Uterus (tissue), 2 donors: ENCODE data around the gene SYCP2.

Experiments
- POLR2A ChIP-seq, 2 donors: fragments of 450-650 bp; IDR thresholded peaks; one replicate each; pipeline ENCODE4 v1.6.1; 2016; ENCODE audit warnings: antibody characterized with exemption in 2 of 2, mild to moderate bottlenecking in 1 of 2, moderate library complexity in 1 of 2
- TF ChIP-seq, protein P1 (sequence below), 4 experiments: fragments of 200-600 bp in 2 of 4; fragments of 450-650 bp in 2 of 4; sonication (generic) in 2 of 4; IDR thresholded peaks; one replicate each; pipeline ENCODE4 v1.5.1; 2016 to 2019; ENCODE audit warnings: antibody characterized with exemption in 4 of 4, mild to moderate bottlenecking in 2 of 4, moderate library complexity in 1 of 4

DNA sequence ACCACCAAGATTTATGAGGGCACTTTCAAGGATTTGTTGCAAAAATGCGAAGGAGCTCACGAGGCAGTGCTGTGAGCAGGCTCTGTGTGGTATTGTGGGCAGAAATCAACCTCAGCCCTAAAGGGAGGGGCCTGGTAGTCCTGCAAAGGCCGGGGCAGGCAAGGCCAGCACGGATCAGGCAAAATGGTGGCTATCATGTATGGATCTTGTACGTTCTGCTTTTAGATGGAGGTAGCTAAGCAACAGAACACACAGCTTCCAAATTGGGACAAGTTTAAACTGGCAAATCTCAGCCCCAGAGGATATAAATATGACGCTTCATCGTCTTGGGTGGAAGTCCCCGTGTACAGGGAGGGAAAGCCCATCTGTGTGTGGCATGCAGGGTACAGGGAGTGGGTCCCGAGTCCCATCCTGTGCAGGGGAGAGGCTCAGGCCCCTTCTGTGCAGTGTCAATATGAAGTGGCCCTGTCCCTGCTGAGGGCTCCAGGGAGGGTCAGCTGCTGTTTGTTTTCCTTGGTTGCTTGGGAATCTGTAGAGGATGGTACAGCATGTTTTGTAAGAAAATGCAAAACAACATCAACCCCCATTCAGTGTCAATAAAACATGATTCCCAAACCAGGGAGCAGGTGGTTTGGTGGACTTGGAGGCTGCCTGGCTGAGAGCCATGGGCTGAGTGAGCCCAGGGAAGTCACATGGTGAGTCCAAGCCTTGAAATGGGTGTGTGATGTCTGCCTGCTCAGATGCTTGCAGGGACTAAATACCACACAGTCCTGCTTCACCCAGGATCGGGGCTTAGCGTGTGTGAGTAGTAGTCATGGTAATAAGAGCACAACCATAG, 113.0 kb downstream of the SYCP2 start:
- TF ChIP-seq, protein P1, sequence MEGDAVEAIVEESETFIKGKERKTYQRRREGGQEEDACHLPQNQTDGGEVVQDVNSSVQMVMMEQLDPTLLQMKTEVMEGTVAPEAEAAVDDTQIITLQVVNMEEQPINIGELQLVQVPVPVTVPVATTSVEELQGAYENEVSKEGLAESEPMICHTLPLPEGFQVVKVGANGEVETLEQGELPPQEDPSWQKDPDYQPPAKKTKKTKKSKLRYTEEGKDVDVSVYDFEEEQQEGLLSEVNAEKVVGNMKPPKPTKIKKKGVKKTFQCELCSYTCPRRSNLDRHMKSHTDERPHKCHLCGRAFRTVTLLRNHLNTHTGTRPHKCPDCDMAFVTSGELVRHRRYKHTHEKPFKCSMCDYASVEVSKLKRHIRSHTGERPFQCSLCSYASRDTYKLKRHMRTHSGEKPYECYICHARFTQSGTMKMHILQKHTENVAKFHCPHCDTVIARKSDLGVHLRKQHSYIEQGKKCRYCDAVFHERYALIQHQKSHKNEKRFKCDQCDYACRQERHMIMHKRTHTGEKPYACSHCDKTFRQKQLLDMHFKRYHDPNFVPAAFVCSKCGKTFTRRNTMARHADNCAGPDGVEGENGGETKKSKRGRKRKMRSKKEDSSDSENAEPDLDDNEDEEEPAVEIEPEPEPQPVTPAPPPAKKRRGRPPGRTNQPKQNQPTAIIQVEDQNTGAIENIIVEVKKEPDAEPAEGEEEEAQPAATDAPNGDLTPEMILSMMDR (IDR thresholded peaks at IDR 0.05): no peak
- no peak for TF ChIP-seq POLR2A (IDR thresholded peaks at IDR 0.05)
